Common myeloid progenitor, CD34-positive (primary cell): ENCODE data around the gene GTSE1.

Experiments used
- CTCF ChIA-PET: fragments of 350-600 bp; sonication (Branson Sonifier 250); formaldehyde crosslinking; loops from one replicate; lab custom pipeline; 2021; ENCODE audit warnings: antibody characterized with exemption; lab: Charles Lee
- POLR2A ChIA-PET: fragments of 350-600 bp; sonication (Branson Sonifier 250); formaldehyde crosslinking; loops from one replicate; lab custom pipeline; 2021; ENCODE audit warnings: antibody characterized with exemption; lab: Charles Lee
- DNase-seq, 3 donors: peaks; one replicate each; pipeline versions ENCODE4 v3.0.0 to v3.0.0-alpha.2; 2013
- H3K27ac ChIP-seq, 2 experiments: 1 replicate in 1 of 2; 2 replicates in 1 of 2; pipeline ENCODE4 v1.7.0; 2013; ENCODE audit warnings: inconsistent platforms in 2 of 2, low read length in 2 of 2, mild to moderate bottlenecking in 2 of 2, low read depth in 1 of 2, moderate library complexity in 1 of 2; ENCODE audit not compliant: severe bottlenecking in 2 of 2, insufficient read depth in 1 of 2, poor library complexity in 1 of 2
- H3K27me3 ChIP-seq, 5 experiments: replicated peaks in 2 of 5; 1 replicate in 3 of 5; 2 replicates in 2 of 5; pipeline versions ENCODE4 v1.6.1 to v1.7.0; 2013; ENCODE audit warnings: low read length in 4 of 5, mild to moderate bottlenecking in 2 of 5, moderate library complexity in 2 of 5, inconsistent platforms in 1 of 5; ENCODE audit not compliant: insufficient read depth in 5 of 5, control insufficient read depth in 4 of 5
- H3K36me3 ChIP-seq, 4 experiments: 1 replicate in 2 of 4; 2 replicates in 2 of 4; pipeline versions ENCODE4 v1.6.1 to v1.7.0; 2013; ENCODE audit warnings: low read length in 3 of 4, control low read depth in 1 of 4, mild to moderate bottlenecking in 1 of 4; ENCODE audit not compliant: control insufficient read depth in 4 of 4, insufficient read depth in 4 of 4
- H3K4me1 ChIP-seq, 4 experiments: 1 replicate in 3 of 4; 2 replicates in 1 of 4; pipeline versions ENCODE4 v1.6.1 to v1.7.1; 2013; ENCODE audit warnings: low read length in 3 of 4, mild to moderate bottlenecking in 3 of 4, control low read depth in 1 of 4, inconsistent platforms in 1 of 4, moderate library complexity in 1 of 4; ENCODE audit not compliant: control insufficient read depth in 4 of 4, insufficient read depth in 4 of 4; ENCODE audit errors: control extremely low read depth in 1 of 4
- H3K4me3 ChIP-seq, 7 experiments: 1 replicate in 4 of 7; 2 replicates in 3 of 7; pipeline versions ENCODE4 v1.5.1 to v1.7.0; 2013; ENCODE audit warnings: mild to moderate bottlenecking in 7 of 7, low read length in 6 of 7, moderate library complexity in 6 of 7, inconsistent platforms in 2 of 7, low read depth in 2 of 7, control low read depth in 1 of 7; ENCODE audit not compliant: insufficient read depth in 4 of 7, control insufficient read depth in 1 of 7; ENCODE audit errors: extremely low read depth in 1 of 7
- H3K9me3 ChIP-seq, 5 experiments: 1 replicate in 4 of 5; 2 replicates in 1 of 5; pipeline versions ENCODE4 v1.6.1 to v1.7.1; 2013; ENCODE audit warnings: low read length in 4 of 5, mild to moderate bottlenecking in 2 of 5, inconsistent platforms in 1 of 5, low read depth in 1 of 5, moderate library complexity in 1 of 5; ENCODE audit not compliant: control insufficient read depth in 4 of 5, insufficient read depth in 2 of 5; ENCODE audit errors: control extremely low read depth in 1 of 5
- WGBS: methylation state at CpG from one replicate; pipeline ENCODE4 v1.1.5; 2013; ENCODE audit not compliant: insufficient coverage; 5-methylcytosine and 5-hydroxymethylcytosine counted together

GTSE1 gene

GRCh38 chr22:46346680-46347405 is 50.2 kb downstream of the GTSE1 start:
- Histone ChIP-seq H3K4me1 (no peaks in the 10 kb centered on the region), H3K36me3 (peaks cover 24 to 96% (median 68%) of the 10 kb centered on the region in 4 experiments), H3K9me3 (no peaks in the 10 kb centered on the region), H3K4me3 (no peak overlapping the region), H3K27ac (no peak overlapping the region), H3K27me3 (no peaks in the 10 kb centered on the region)
- 99% methylated on average over 15 of the region's 19 CpGs for WGBS
- no peak for DNase-seq
- ChIA-PET POLR2A (no interaction called here), CTCF (interaction anchor here (1.7 kb wide), 1 partner anchor 21 kb away, joined by 4 read pairs; no protein-coding TSS in a partner anchor)

- CTCF ChIA-PET, result interaction anchor here (1.7 kb wide), 1 partner anchor 20 kb away, joined by 4 read pairs; no protein-coding TSS in a partner anchor
- DNase-seq, result no peak
- peaks cover 26 to 96% (median 70%) of the 10 kb centered on the region in 4 experiments for H3K36me3 ChIP-seq
Measured at GRCh38 chr22:46347646-46348045, 51.0 kb downstream of the GTSE1 start.

GRCh38 chr22:46348099-46348695 is 51.5 kb downstream of the GTSE1 start:
- ChIA-PET CTCF (no interaction called here), POLR2A (no interaction called here)
- 98% methylated on average over 12 of the region's 15 CpGs for WGBS
- Histone ChIP-seq H3K4me3 (no peak overlapping the region), H3K27me3 (no peaks in the 10 kb centered on the region), H3K36me3 (peaks cover 24 to 96% (median 68%) of the 10 kb centered on the region in 4 experiments), H3K27ac (no peak overlapping the region), H3K9me3 (no peaks in the 10 kb centered on the region), H3K4me1 (no peaks in the 10 kb centered on the region)
- no peak for DNase-seq

More at GRCh38 chr22:46347646-46348045, 51.0 kb downstream of the GTSE1 start:
- 97% methylated on average over 9 of the region's 12 CpGs for WGBS
- no peaks in the 10 kb centered on the region for H3K27me3 ChIP-seq
- H3K4me1 ChIP-seq, result no peaks in the 10 kb centered on the region
- POLR2A ChIA-PET, result no interaction called here
- no peak overlapping the region for H3K4me3 ChIP-seq
- no peaks in the 10 kb centered on the region for H3K9me3 ChIP-seq
- no peak overlapping the region for H3K27ac ChIP-seq

- no peaks in the 10 kb centered on the region for H3K9me3 ChIP-seq
- no peak overlapping the region for H3K27ac ChIP-seq
- no peaks in the 10 kb centered on the region for H3K4me1 ChIP-seq
- no peak overlapping the region for H3K4me3 ChIP-seq
- no peak for DNase-seq
- H3K27me3 ChIP-seq, result no peaks in the 10 kb centered on the region
- CTCF ChIA-PET, result interaction anchor here (0.9 kb wide), 1 partner anchor 18 kb away, joined by 4 read pairs; no protein-coding TSS in a partner anchor
- H3K36me3 ChIP-seq, result peaks cover 24 to 97% (median 67%) of the 10 kb centered on the region in 4 experiments
- POLR2A ChIA-PET, result interaction anchor here (0.6 to 0.7 kb wide), 2 partner anchors 21 to 894 kb away, joined by 3 read pairs; no protein-coding TSS in a partner anchor
- WGBS, result 98% methylated on average over 18 of the region's 18 CpGs
Measured at GRCh38 chr22:46349238-46349637, 52.6 kb downstream of the GTSE1 start.

GRCh38 chr22:46349681-46350080 is 53.0 kb downstream of the GTSE1 start:
- Histone ChIP-seq H3K4me1 (no peaks in the 10 kb centered on the region), H3K9me3 (no peaks in the 10 kb centered on the region), H3K36me3 (peaks cover 19 to 97% (median 67%) of the 10 kb centered on the region in 4 experiments), H3K27ac (no peak overlapping the region), H3K27me3 (no peaks in the 10 kb centered on the region), H3K4me3 (no peak overlapping the region)
- no peak for DNase-seq
- ChIA-PET POLR2A (interaction anchor here (0.6 to 0.7 kb wide), 2 partner anchors 21 to 894 kb away, joined by 3 read pairs; no protein-coding TSS in a partner anchor), CTCF (interaction anchor here (0.9 kb wide), 1 partner anchor 18 kb away, joined by 4 read pairs; no protein-coding TSS in a partner anchor)
- 98% methylated on average over 5 of the region's 6 CpGs for WGBS

GRCh38 chr22:46350121-46350520 is 53.5 kb downstream of the GTSE1 start:
- Histone ChIP-seq H3K9me3 (no peaks in the 10 kb centered on the region), H3K27ac (no peak overlapping the region), H3K4me1 (no peaks in the 10 kb centered on the region), H3K4me3 (no peak overlapping the region), H3K36me3 (peaks cover 19 to 98% (median 68%) of the 10 kb centered on the region in 4 experiments), H3K27me3 (no peaks in the 10 kb centered on the region)
- 98% methylated on average over 6 of the region's 7 CpGs for WGBS
- ChIA-PET CTCF (interaction anchor here (0.9 kb wide), 1 partner anchor 18 kb away, joined by 4 read pairs; no protein-coding TSS in a partner anchor), POLR2A (interaction anchor here (0.6 to 0.7 kb wide), 2 partner anchors 20 to 893 kb away, joined by 3 read pairs; no protein-coding TSS in a partner anchor)
- no peak for DNase-seq
